ENCODE results near the gene SLC5A6.
"Not testable (repeated sequence)": the region's sequence is repeated elsewhere in the genome, so short reads cannot be mapped to it uniquely, and the experiment has no call there.

SLC5A6 gene

DNA sequence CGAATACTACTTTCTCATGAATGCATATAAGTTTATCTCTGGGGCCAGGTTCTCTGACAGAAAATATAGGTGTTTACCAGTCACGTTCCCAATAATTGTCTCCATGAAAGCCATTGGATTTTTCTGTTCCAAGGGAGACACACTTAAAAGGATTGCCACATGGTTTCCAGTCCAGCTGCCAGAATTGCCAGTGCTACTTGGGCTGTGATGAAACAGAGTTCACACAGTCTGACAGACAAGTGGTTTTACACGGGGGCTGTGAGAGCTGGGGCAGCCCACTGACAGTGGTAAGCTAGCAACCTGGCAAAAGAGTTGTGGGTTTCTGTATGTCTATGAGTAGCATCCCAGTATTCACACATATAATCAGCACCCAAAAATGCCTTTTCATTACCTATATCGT is 28.0 kb downstream of the SLC5A6 start:
- DNase-seq (ENCODE audit: low read depth) = peak; percentile 35
- no peak overlapping the region for H3K4me3 ChIP-seq (ENCODE audit: low read depth, low read length)
- no peak for TF ChIP-seq POLR2A (IDR thresholded peaks at IDR 0.05; ENCODE audit: extremely low read depth, insufficient read length)
- TF ChIP-seq, protein P1, sequence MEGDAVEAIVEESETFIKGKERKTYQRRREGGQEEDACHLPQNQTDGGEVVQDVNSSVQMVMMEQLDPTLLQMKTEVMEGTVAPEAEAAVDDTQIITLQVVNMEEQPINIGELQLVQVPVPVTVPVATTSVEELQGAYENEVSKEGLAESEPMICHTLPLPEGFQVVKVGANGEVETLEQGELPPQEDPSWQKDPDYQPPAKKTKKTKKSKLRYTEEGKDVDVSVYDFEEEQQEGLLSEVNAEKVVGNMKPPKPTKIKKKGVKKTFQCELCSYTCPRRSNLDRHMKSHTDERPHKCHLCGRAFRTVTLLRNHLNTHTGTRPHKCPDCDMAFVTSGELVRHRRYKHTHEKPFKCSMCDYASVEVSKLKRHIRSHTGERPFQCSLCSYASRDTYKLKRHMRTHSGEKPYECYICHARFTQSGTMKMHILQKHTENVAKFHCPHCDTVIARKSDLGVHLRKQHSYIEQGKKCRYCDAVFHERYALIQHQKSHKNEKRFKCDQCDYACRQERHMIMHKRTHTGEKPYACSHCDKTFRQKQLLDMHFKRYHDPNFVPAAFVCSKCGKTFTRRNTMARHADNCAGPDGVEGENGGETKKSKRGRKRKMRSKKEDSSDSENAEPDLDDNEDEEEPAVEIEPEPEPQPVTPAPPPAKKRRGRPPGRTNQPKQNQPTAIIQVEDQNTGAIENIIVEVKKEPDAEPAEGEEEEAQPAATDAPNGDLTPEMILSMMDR (IDR thresholded peaks at IDR 0.05; ENCODE audit: low read depth, low read length) = no peak
- TF ChIP-seq, protein P2, sequence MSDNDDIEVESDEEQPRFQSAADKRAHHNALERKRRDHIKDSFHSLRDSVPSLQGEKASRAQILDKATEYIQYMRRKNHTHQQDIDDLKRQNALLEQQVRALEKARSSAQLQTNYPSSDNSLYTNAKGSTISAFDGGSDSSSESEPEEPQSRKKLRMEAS (IDR thresholded peaks at IDR 0.05; ENCODE audit: low read depth, low read length) = no peak
- TF ChIP-seq MYC (IDR thresholded peaks at IDR 0.05; ENCODE audit: low read depth, low read length) = no peak

DNA sequence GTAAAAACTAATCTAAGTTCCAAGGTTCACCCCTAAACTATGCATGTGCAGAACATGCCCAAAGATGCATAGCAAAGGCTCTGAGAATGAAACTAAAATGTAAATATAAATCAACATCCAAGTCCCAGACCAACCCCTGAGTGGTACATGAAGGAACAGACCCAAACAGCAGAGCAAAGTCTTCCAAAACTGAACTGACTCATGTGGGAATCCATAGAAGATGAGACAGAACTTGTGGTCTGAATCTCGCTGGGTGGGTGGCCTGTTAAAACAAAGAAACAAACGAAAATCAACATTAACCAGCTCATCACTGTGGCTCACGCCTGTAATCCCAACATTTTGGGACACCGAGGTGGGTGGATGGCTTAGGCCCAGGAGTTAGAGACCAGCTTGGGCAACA is 29.7 kb downstream of the SLC5A6 start:
- TF ChIP-seq POLR2A (IDR thresholded peaks at IDR 0.05; ENCODE audit: extremely low read depth, insufficient read length) (no peak), MYC (IDR thresholded peaks at IDR 0.05; ENCODE audit: low read depth, low read length) (no peak)
- TF ChIP-seq, protein P1 (IDR thresholded peaks at IDR 0.05; ENCODE audit: low read depth, low read length) = no peak
- TF ChIP-seq, protein P2 (IDR thresholded peaks at IDR 0.05; ENCODE audit: low read depth, low read length) = no peak
- no peak for DNase-seq (ENCODE audit: low read depth)
- H3K4me3 ChIP-seq (ENCODE audit: low read depth, low read length) = no peak overlapping the region

DNA sequence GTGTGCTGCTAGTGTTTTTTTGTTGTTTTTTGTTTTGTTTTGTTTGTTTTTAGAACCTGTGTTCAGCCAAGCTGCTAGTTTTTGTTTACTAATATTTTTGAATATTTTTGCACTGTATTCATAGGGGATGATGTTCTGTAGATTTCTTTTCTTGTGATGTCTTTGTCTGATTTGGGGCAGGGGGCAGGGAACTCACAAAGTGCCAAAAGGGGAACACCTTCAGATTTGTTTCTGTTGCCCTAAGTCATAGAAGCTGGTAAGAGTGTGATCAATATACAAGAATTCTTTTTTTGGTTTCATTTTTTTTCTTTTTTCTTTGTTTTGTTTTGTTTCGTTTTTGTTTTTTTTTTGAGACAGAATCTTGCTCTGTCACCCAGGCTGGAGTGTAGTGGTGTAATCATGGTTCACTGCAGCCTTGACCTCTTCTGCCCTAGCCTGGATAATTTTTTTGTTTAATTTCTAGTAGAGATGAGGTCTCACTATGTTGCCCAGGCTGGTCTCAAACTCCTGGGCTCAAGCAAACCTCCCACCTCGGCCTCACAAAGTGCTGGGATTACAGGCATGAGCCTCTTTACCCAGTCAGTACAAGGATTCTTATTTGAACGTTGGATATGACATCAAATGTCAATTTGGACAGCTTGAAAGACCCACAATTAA is 32.6 kb downstream of the SLC5A6 start:
- H3K4me3 ChIP-seq (ENCODE audit: low read depth, low read length) = no peak overlapping the region
- no peak for DNase-seq (ENCODE audit: low read depth)
- no peak for TF ChIP-seq MYC (IDR thresholded peaks at IDR 0.05; ENCODE audit: low read depth, low read length)
- no peak for TF ChIP-seq POLR2A (IDR thresholded peaks at IDR 0.05; ENCODE audit: extremely low read depth, insufficient read length)
- TF ChIP-seq, protein P2 (IDR thresholded peaks at IDR 0.05; ENCODE audit: low read depth, low read length) = no peak
- TF ChIP-seq, protein P1 (IDR thresholded peaks at IDR 0.05; ENCODE audit: low read depth, low read length) = no peak

DNA sequence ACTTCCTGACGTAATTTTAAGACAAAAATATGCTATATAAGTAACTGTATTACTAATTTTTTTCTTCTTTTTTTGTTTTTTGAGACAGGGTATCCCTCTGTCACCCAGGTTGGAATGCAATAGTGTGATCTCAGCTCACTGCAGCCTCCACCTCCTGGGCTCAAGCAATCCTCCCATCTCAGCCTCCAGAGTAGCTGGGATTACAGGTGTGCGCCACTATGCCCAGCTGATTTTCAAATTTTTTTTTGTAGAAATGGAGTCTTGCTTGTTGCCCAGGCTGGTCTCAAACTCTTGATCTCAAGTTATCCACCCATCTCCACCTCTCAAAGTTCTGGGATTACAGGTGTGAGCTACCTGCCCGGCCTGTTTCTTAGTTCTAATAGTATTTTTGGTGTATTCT is 33.6 kb downstream of the SLC5A6 start:
- DNase-seq (ENCODE audit: low read depth) = no peak
- no peak overlapping the region for H3K4me3 ChIP-seq (ENCODE audit: low read depth, low read length)
- TF ChIP-seq, protein P2 (IDR thresholded peaks at IDR 0.05; ENCODE audit: low read depth, low read length) = no peak
- TF ChIP-seq POLR2A (IDR thresholded peaks at IDR 0.05; ENCODE audit: extremely low read depth, insufficient read length) = no peak
- TF ChIP-seq, protein P1 (IDR thresholded peaks at IDR 0.05; ENCODE audit: low read depth, low read length) = no peak
- no peak for TF ChIP-seq MYC (IDR thresholded peaks at IDR 0.05; ENCODE audit: low read depth, low read length)

DNA sequence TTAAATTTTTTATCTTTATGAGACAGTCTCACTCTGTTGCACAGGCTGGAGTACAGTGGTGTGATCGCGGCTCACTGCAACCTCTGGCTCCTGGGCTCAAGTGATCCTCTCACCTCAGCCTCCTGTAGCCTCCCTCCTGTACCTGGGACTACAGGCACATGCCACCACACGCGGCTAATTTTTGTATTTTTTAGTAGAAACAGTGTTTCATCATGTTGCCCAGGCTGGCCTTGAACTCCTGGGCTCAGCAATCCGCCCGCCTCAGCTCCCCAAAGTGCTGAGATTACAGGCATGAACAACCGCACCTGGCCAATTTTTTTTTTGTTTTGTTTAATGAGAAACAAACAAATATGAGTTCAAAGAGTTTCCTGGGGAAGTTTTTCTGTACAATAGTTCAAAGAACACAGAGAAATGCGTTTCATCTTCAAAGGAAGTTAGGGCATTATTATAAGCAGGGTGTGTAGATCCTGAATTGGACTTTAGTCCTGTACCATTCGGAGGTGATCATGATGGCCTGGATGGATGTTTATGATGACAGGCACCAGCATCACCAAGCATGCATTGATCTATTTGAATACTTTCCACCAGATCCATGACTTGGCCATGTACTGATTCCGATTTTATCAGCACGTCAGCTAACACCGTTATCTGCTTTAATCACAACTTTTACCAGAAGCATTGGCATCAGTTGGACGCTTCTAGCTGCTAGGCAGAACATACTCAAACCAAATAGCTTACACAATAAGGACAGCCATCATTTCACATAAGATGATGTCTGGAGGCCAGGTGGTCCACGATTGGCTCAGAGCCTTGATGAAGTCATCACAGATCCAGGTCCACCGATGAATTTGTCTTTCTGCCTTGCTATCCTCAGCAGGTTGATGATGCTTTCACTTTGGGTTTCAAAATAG is 34.4 kb downstream of the SLC5A6 start:
- DNase-seq (ENCODE audit: low read depth) = no peak
- no peak for TF ChIP-seq POLR2A (IDR thresholded peaks at IDR 0.05; ENCODE audit: extremely low read depth, insufficient read length)
- no peak overlapping the region for H3K4me3 ChIP-seq (ENCODE audit: low read depth, low read length)

DNA sequence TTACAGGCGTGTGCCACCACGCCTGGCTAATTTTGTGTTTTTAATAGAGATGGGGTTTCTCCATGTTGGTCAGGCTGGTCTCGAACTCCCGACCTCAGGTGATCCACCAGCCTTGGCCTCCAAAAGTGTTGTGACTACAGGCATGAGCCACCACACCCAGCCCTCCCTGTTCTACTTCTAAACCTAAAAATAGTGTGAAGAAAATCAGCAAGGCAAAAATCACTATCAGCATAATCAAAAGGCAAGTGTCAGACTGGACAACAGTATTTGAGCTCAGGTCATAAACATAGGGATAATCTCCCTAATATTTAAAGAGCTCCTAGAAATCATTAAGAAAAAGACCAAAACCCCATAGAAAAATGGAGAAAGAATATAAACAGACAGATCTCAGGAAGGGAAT is 36.3 kb downstream of the SLC5A6 start:
- DNase-seq (ENCODE audit: low read depth) = not testable (repeated sequence)

More for the DNA sequence above, 36.3 kb downstream of the SLC5A6 start:
- not testable (repeated sequence) for H3K4me3 ChIP-seq (ENCODE audit: low read depth, low read length)

Measured in NB4 (cell line).